Fibroblast of lung (primary cell): Measurements from ENCODE around the gene UGP2. TPM values are rescaled to one million over a fixed set of nuclear protein-coding genes. Genes with fewer than 3 reads are reported as not detected.
A peak's percentile ranks its signal among the peaks of the same experiment; 100 is the strongest.

Experiments
- DNase-seq, 2 donors: peaks; one replicate each; pipeline versions ENCODE4 v3.0.0 to v3.0.0-alpha.2; 2010; ENCODE audit warnings: low read depth in 2 of 2
- H2AFZ ChIP-seq: 2 replicates; pipeline ENCODE4 v1.5.1; 2012; ENCODE audit warnings: low read length, control low read depth, inconsistent platforms
- H3K27ac ChIP-seq: 2 replicates; pipeline ENCODE4 v1.5.1; 2011; ENCODE audit warnings: low read length, control low read depth; ENCODE audit not compliant: insufficient read depth
- H3K27me3 ChIP-seq: 2 replicates; pipeline ENCODE4 v1.5.1; 2011; ENCODE audit warnings: mild to moderate bottlenecking, low read length; ENCODE audit not compliant: control insufficient read depth, insufficient read depth
- H3K36me3 ChIP-seq: 2 replicates; pipeline ENCODE4 v1.5.1; 2011; ENCODE audit warnings: low read length; ENCODE audit not compliant: control insufficient read depth, insufficient read depth
- H3K4me1 ChIP-seq: 2 replicates; pipeline ENCODE4 v1.5.1; 2011; ENCODE audit warnings: low read length; ENCODE audit not compliant: control insufficient read depth, insufficient read depth; ENCODE audit errors: extremely low read depth
- H3K4me2 ChIP-seq: 2 replicates; pipeline ENCODE4 v1.5.1; 2011; ENCODE audit warnings: low read length, control low read depth; ENCODE audit not compliant: insufficient read depth; ENCODE audit errors: extremely low read depth
- H3K4me3 ChIP-seq, 4 experiments: fragments of 200-600 bp in 1 of 4; sonication (generic) in 1 of 4; replicated peaks in 1 of 4; 2 replicates each; pipeline ENCODE4 v1.5.1; 2011 to 2016; ENCODE audit warnings: low read length in 4 of 4, low read depth in 3 of 4, mild to moderate bottlenecking in 3 of 4, control low read depth in 2 of 4, inconsistent platforms in 1 of 4, mixed read lengths in 1 of 4; ENCODE audit not compliant: insufficient read depth in 1 of 4; ENCODE audit errors: control extremely low read depth in 1 of 4
- H3K79me2 ChIP-seq: 2 replicates; pipeline ENCODE4 v1.5.1; 2012; ENCODE audit warnings: mild to moderate bottlenecking, low read length, inconsistent platforms; ENCODE audit not compliant: control insufficient read depth, insufficient read depth
- H3K9ac ChIP-seq: 2 replicates; pipeline ENCODE4 v1.5.1; 2011; ENCODE audit warnings: mild to moderate bottlenecking, low read length, control low read depth; ENCODE audit not compliant: insufficient read depth
- H3K9me3 ChIP-seq: 2 replicates; pipeline ENCODE4 v1.5.1; 2012; ENCODE audit warnings: low read depth, low read length; ENCODE audit not compliant: control insufficient read depth, insufficient read depth
- H4K20me1 ChIP-seq: 2 replicates; pipeline ENCODE4 v1.5.1; 2011; ENCODE audit warnings: low read length; ENCODE audit not compliant: control insufficient read depth, insufficient read depth; ENCODE audit errors: extremely low read depth
- EZH2 ChIP-seq: IDR thresholded peaks from 2 replicates; pipeline ENCODE4 v1.5.1; 2012; ENCODE audit warnings: low read length, control low read depth, mild to moderate bottlenecking; ENCODE audit errors: missing control alignments
- polyA plus RNA-seq, 2 donors: library from polyadenylated mRNA; depleted of rRNA in 1 of 2; stranded (reverse) in 1 of 2; unstranded in 1 of 2; fragments of >200 nt; gene quantifications; 2 replicates each; pipeline ENCODE4 v1.2.1, GENCODE V29; 2011 to 2012; ENCODE audit warnings: missing spikeins in 1 of 2
- total RNA-seq: library from RNA; depleted of rRNA; stranded (reverse); fragments of >200 nt; gene quantifications from 2 replicates; pipeline ENCODE4 v1.2.1, GENCODE V29; 2014
- TF ChIP-seq, protein P1 (sequence below), 2 donors: IDR thresholded peaks in 1 of 2; conservative IDR thresholded peaks in 1 of 2; 1 replicate in 1 of 2; 2 replicates in 1 of 2; pipeline ENCODE4 v1.5.1; 2011 to 2012; ENCODE audit warnings: low read length in 2 of 2, control low read depth in 1 of 2, inconsistent platforms in 1 of 2, low read depth in 1 of 2, mild to moderate bottlenecking in 1 of 2

The UGP2 gene
- total and polyA plus RNA-seq, 2 donors (not counting 1 experiment from before 2014, with no cell fraction given), result 77.8 to 180 TPM

DNA sequence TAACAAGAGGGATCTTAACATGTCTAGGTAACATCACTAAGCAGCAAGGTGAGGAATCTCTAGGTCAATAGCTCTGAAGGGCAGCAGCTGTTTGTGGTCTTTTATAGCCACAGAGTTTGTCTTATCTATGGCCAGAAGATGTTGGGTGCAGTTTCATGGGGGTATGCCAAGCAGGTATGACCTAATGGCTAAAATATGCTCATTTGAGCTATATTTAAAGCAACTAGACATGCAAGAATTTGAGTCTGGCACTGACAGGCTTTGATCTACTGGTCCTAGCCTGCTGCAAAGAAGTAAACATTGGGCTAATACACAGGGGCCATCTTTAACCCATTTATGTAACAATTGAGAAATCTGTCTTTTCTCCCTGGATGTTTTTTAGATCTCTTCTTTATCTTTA is 13.9 kb upstream of the UGP2 start:
- H3K27ac ChIP-seq, result no peak overlapping the region
- peak overlapping the region; percentile 38 for H3K4me2 ChIP-seq
- peaks cover 2% of the 10 kb centered on the region for H3K4me1 ChIP-seq
- H3K27me3 ChIP-seq, result no peaks in the 10 kb centered on the region
- peak; percentile 79 to 98 for DNase-seq
- H3K36me3 ChIP-seq, result no peaks in the 10 kb centered on the region
- TF ChIP-seq, protein P1, sequence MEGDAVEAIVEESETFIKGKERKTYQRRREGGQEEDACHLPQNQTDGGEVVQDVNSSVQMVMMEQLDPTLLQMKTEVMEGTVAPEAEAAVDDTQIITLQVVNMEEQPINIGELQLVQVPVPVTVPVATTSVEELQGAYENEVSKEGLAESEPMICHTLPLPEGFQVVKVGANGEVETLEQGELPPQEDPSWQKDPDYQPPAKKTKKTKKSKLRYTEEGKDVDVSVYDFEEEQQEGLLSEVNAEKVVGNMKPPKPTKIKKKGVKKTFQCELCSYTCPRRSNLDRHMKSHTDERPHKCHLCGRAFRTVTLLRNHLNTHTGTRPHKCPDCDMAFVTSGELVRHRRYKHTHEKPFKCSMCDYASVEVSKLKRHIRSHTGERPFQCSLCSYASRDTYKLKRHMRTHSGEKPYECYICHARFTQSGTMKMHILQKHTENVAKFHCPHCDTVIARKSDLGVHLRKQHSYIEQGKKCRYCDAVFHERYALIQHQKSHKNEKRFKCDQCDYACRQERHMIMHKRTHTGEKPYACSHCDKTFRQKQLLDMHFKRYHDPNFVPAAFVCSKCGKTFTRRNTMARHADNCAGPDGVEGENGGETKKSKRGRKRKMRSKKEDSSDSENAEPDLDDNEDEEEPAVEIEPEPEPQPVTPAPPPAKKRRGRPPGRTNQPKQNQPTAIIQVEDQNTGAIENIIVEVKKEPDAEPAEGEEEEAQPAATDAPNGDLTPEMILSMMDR (conservative IDR thresholded peaks at IDR 0.05 in 1 of 2, IDR thresholded peaks at IDR 0.05 in 1 of 2; ENCODE audit: low read depth in 1 of 2, low read length in 2 of 2), result no peak
- no peak for TF ChIP-seq EZH2
- no peak overlapping the region for H3K9ac ChIP-seq
- H4K20me1 ChIP-seq, result no peaks in the 10 kb centered on the region
- no peaks in the 10 kb centered on the region for H3K9me3 ChIP-seq
- H3K4me3 ChIP-seq, result no peak overlapping the region
- H2AFZ ChIP-seq, result no peak overlapping the region
- no peaks in the 10 kb centered on the region for H3K79me2 ChIP-seq

DNA sequence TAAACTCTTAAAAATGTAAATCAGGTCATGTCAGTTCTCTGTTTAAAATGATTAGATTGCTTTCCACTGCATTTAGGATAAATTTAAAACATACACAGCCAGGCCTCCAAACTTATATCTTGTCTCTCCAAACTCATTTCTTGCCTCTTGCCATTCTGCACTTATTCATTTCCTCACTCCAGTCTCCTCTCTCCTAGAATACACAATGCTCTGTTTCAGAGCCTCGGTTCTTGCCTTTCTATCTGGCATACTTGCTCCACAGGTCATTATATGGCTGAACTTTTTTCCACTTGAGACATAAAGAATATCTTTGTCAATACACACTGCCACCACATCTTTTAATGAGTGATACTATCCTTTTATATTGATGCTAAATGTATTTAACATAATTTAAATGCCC is 10.5 kb upstream of the UGP2 start:
- Histone ChIP-seq H3K27me3 (no peaks in the 10 kb centered on the region), H3K36me3 (no peaks in the 10 kb centered on the region), H4K20me1 (no peaks in the 10 kb centered on the region), H3K9ac (no peak overlapping the region), H3K4me3 (no peak overlapping the region), H3K4me2 (no peak overlapping the region), H2AFZ (no peak overlapping the region), H3K4me1 (peaks cover 2% of the 10 kb centered on the region), H3K27ac (no peak overlapping the region), H3K9me3 (no peaks in the 10 kb centered on the region), H3K79me2 (no peaks in the 10 kb centered on the region)
- DNase-seq, result no peak
- TF ChIP-seq EZH2, result no peak
- TF ChIP-seq, protein P1 (conservative IDR thresholded peaks at IDR 0.05 in 1 of 2, IDR thresholded peaks at IDR 0.05 in 1 of 2; ENCODE audit: low read depth in 1 of 2, low read length in 2 of 2), result no peak

DNA sequence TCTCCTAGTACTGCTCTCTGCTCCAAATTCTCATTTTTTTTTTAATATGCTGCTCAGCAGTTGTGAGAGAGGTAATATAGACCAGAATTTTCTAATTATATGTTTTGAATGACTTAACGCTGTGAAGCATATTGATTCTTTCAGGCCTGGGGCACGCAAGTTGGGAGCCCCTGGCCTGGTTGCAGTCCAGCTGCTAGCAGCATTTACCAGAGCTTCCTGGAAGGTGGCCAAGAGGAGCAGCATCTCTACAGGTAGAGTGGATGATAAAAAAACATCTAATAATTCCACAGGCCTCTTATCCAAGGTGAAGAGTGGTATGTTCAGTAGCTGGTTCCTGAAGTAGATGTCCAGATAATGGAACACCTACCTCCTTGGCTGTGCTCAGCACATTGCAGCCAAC is 7.3 kb upstream of the UGP2 start:
- H3K27ac ChIP-seq, result no peak overlapping the region

More for the DNA sequence above, 7.3 kb upstream of the UGP2 start:
- Histone ChIP-seq H3K79me2 (no peaks in the 10 kb centered on the region), H2AFZ (no peak overlapping the region), H3K27me3 (no peaks in the 10 kb centered on the region), H4K20me1 (no peaks in the 10 kb centered on the region), H3K9me3 (no peaks in the 10 kb centered on the region), H3K4me3 (no peak overlapping the region), H3K4me1 (no peaks in the 10 kb centered on the region), H3K4me2 (no peak overlapping the region), H3K9ac (no peak overlapping the region), H3K36me3 (no peaks in the 10 kb centered on the region)
- TF ChIP-seq EZH2, result no peak
- TF ChIP-seq, protein P1 (conservative IDR thresholded peaks at IDR 0.05 in 1 of 2, IDR thresholded peaks at IDR 0.05 in 1 of 2; ENCODE audit: low read depth in 1 of 2, low read length in 2 of 2), result no peak
- DNase-seq, result no peak
